NT2/D1 (cell line): ENCODE data around the gene TOPAZ1.

Experiments used
- SUZ12 ChIP-seq: IDR thresholded peaks from 2 replicates; pipeline ENCODE4 v1.6.1; 2011; ENCODE audit not compliant: insufficient read length, insufficient read depth; ENCODE audit errors: extremely low read depth
- YY1 ChIP-seq: IDR thresholded peaks from 2 replicates; pipeline ENCODE4 v1.6.1; 2011; ENCODE audit not compliant: insufficient read length, insufficient read depth

GRCh38 chr3:44227632-44228031, 14.1 kb upstream of the TOPAZ1 start:
- TF ChIP-seq SUZ12 (no peak), YY1 (no peak)
